K562 (cell line): ENCODE measurements around the gene PRICKLE3. TPM values are rescaled to one million over a fixed set of nuclear protein-coding genes. Genes with fewer than 3 reads are reported as not detected.

ENCODE experiments used
- ARID1B ChIP-seq: fragments of 450-650 bp; IDR thresholded peaks from 2 replicates; pipeline ENCODE4 v1.6.1; 2016; ENCODE audit warnings: antibody characterized with exemption, mild to moderate bottlenecking, inconsistent platforms
- ARID3A ChIP-seq: IDR thresholded peaks from 2 replicates; pipeline ENCODE4 v1.6.1; 2012; ENCODE audit warnings: low read depth, low read length, improper control_type of control experiment, borderline replicate concordance
- CHAMP1 ChIP-seq: fragments of 450-650 bp; IDR thresholded peaks from 2 replicates; pipeline ENCODE4 v1.6.1; 2016; ENCODE audit warnings: mild to moderate bottlenecking
- CTBP1 ChIP-seq: fragments of 450-650 bp; IDR thresholded peaks from 2 replicates; pipeline ENCODE4 v1.6.1; 2016; ENCODE audit warnings: borderline replicate concordance
- DEAF1 ChIP-seq: fragments of 450-650 bp; formaldehyde crosslinking; IDR thresholded peaks from 2 replicates; pipeline ENCODE4 v1.4.0; 2020; ENCODE audit warnings: mild to moderate bottlenecking, moderate library complexity
- ESRRA ChIP-seq: fragments of 450-650 bp; IDR thresholded peaks from 2 replicates; pipeline ENCODE4 v1.6.1; 2014; ENCODE audit warnings: low read depth, mild to moderate bottlenecking, moderate library complexity, borderline replicate concordance
- HMGN3 ChIP-seq: IDR thresholded peaks from 2 replicates; pipeline ENCODE4 v1.6.1; 2011; ENCODE audit warnings: borderline replicate concordance, low read depth, mild to moderate bottlenecking, mixed read lengths, low read length; ENCODE audit not compliant: insufficient read length; ENCODE audit errors: extremely low read depth
- MED1 ChIP-seq: sonication (generic); formaldehyde crosslinking; IDR thresholded peaks from 2 replicates; pipeline ENCODE4 v1.8.1; 2023; ENCODE audit warnings: missing genetic modification reagents, borderline replicate concordance
- PATZ1 ChIP-seq: fragments of 250-450 bp; sonication (Bioruptor Pico); IDR thresholded peaks from 2 replicates; pipeline ENCODE4 v1.5.0; 2020; ENCODE audit warnings: mild to moderate bottlenecking, borderline replicate concordance
- RBM22 ChIP-seq: fragments of 200-400 bp; formaldehyde crosslinking; IDR thresholded peaks from 2 replicates; pipeline ENCODE4 v1.6.1; 2018; ENCODE audit warnings: low read length, low read depth; ENCODE audit not compliant: poor library complexity, severe bottlenecking
- ZKSCAN1 ChIP-seq: fragments of 150-350 bp; IDR thresholded peaks from 2 replicates; pipeline ENCODE4 v1.6.1; 2016; ENCODE audit warnings: low read depth, low read length
- ZNF696 ChIP-seq: fragments of 250-450 bp; sonication (Bioruptor Pico); conservative IDR thresholded peaks from 2 replicates; pipeline ENCODE4 v1.4.0; 2020; ENCODE audit warnings: mild to moderate bottlenecking, moderate library complexity
- ZNF707 ChIP-seq: fragments of 250-450 bp; sonication (Bioruptor Pico); conservative IDR thresholded peaks from 2 replicates; pipeline ENCODE4 v1.8.0; 2022; ENCODE audit warnings: inconsistent platforms, mild to moderate bottlenecking, moderate library complexity
- polyA plus RNA-seq, 8 experiments: library from polyadenylated mRNA; depleted of rRNA in 4 of 8; stranded (reverse) in 5 of 8; unstranded in 3 of 8; fragments of >200 nt; fragmentation: Nextera tagmentation in 2 of 8; fragmentation: Illumina TruSeq in 1 of 8; extraction: Ambion mirVana in 2 of 8; extraction: Trizol in 1 of 8; gene quantifications; 2 replicates each; pipeline versions ENCODE4 v1.2.1 to v1.2.3, GENCODE V29; 2011 to 2014; ENCODE audit warnings: inconsistent platforms in 1 of 8, missing spikeins in 1 of 8
- total RNA-seq, 7 experiments: library from RNA; depleted of rRNA in 6 of 7; stranded (reverse); fragments of >200 nt in 6 of 7; fragmentation: Illumina TruSeq in 2 of 7; extraction: Trizol in 2 of 7; gene quantifications; 2 replicates each; pipeline versions ENCODE4 v1.2.1 to v1.2.3, GENCODE V29; 2011 to 2021; ENCODE audit warnings: low replicate concordance in 1 of 7
- TF ChIP-seq, protein P1 (sequence below): fragments of 450-650 bp; IDR thresholded peaks from 2 replicates; pipeline ENCODE4 v1.6.1; 2017; ENCODE audit warnings: antibody characterized with exemption, mild to moderate bottlenecking

Gene PRICKLE3
- total and polyA plus RNA-seq, 9 of the 15 experiments (the other 6 are each of a cell fraction or from before 2014, with no cell fraction given), result 1.1 to 44.3 (median 14.0) TPM

GRCh38 chrX:49175435-49176274 lies 10.5 kb downstream of the PRICKLE3 start (continued):
- TF ChIP-seq, protein P1, sequence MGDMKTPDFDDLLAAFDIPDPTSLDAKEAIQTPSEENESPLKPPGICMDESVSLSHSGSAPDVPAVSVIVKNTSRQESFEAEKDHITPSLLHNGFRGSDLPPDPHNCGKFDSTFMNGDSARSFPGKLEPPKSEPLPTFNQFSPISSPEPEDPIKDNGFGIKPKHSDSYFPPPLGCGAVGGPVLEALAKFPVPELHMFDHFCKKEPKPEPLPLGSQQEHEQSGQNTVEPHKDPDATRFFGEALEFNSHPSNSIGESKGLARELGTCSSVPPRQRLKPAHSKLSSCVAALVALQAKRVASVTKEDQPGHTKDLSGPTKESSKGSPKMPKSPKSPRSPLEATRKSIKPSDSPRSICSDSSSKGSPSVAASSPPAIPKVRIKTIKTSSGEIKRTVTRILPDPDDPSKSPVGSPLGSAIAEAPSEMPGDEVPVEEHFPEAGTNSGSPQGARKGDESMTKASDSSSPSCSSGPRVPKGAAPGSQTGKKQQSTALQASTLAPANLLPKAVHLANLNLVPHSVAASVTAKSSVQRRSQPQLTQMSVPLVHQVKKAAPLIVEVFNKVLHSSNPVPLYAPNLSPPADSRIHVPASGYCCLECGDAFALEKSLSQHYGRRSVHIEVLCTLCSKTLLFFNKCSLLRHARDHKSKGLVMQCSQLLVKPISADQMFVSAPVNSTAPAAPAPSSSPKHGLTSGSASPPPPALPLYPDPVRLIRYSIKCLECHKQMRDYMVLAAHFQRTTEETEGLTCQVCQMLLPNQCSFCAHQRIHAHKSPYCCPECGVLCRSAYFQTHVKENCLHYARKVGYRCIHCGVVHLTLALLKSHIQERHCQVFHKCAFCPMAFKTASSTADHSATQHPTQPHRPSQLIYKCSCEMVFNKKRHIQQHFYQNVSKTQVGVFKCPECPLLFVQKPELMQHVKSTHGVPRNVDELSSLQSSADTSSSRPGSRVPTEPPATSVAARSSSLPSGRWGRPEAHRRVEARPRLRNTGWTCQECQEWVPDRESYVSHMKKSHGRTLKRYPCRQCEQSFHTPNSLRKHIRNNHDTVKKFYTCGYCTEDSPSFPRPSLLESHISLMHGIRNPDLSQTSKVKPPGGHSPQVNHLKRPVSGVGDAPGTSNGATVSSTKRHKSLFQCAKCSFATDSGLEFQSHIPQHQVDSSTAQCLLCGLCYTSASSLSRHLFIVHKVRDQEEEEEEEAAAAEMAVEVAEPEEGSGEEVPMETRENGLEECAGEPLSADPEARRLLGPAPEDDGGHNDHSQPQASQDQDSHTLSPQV, result no peak
- TF ChIP-seq CTBP1 (peak; percentile 40; the same call in 1 of the 2 replicates), ZNF696 (CRISPR knock-in tag) (no peak), RBM22 (peak; percentile 30), ZNF707 (CRISPR knock-in tag) (no peak), ESRRA (no peak), ARID3A (no peak), PATZ1 (CRISPR knock-in tag) (no peak), DEAF1 (CRISPR knock-in tag) (no peak), HMGN3 (no peak), CHAMP1 (no peak), MED1 (no peak), ARID1B (no peak), ZKSCAN1 (no peak)
